Immature natural killer cell (primary cell): ENCODE measurements around the gene FNIP1. TPM values are rescaled to one million over a fixed set of nuclear protein-coding genes. Genes with fewer than 3 reads are reported as not detected.
"Not testable (repeated sequence)": the region's sequence is repeated elsewhere in the genome, so short reads cannot be mapped to it uniquely, and the experiment has no call there.

Source experiments
- DNase-seq, 3 donors: peaks; one replicate each; pipeline ENCODE4 v3.0.0; 2022; ENCODE audit warnings: mixed read lengths in 1 of 3
- H3K27ac Mint-ChIP-seq, 6 donors: one replicate each; pipeline ENCODE4 v1.8.0; 2020; ENCODE audit warnings: mixed read lengths in 6 of 6, mild to moderate bottlenecking in 5 of 6, inconsistent platforms in 4 of 6, moderate library complexity in 3 of 6
- H3K27me3 Mint-ChIP-seq, 3 donors: one replicate each; pipeline ENCODE4 v1.8.0; 2020 to 2021; ENCODE audit warnings: low read depth in 3 of 3, mild to moderate bottlenecking in 3 of 3, mixed read lengths in 3 of 3, moderate library complexity in 3 of 3, inconsistent platforms in 1 of 3
- H3K36me3 Mint-ChIP-seq, 3 donors: one replicate each; pipeline ENCODE4 v1.8.0; 2020; ENCODE audit warnings: mixed read lengths in 3 of 3, inconsistent platforms in 2 of 3, mild to moderate bottlenecking in 2 of 3
- H3K4me1 Mint-ChIP-seq, 2 donors: one replicate each; pipeline ENCODE4 v1.8.0; 2020; ENCODE audit warnings: inconsistent platforms in 2 of 2, mild to moderate bottlenecking in 2 of 2, mixed read lengths in 2 of 2, moderate library complexity in 1 of 2
- H3K4me3 Mint-ChIP-seq, 5 donors: one replicate each; pipeline ENCODE4 v1.8.0; 2020; ENCODE audit warnings: mild to moderate bottlenecking in 5 of 5, mixed read lengths in 5 of 5, inconsistent platforms in 3 of 5, moderate library complexity in 3 of 5
- H3K9me3 Mint-ChIP-seq, 6 donors: one replicate each; pipeline ENCODE4 v1.8.0; 2020; ENCODE audit warnings: mild to moderate bottlenecking in 6 of 6, mixed read lengths in 6 of 6, inconsistent platforms in 4 of 6, moderate library complexity in 3 of 6
- polyA plus RNA-seq, 3 donors: library from polyadenylated mRNA; unstranded; fragments of 300-500 nt; fragmentation: Illumina TruSeq; gene quantifications; one replicate each; pipeline ENCODE4 v1.2.3, GENCODE V29; 2021

FNIP1 gene
- polyA plus RNA-seq, 3 donors from 2014 or later: 11.3 to 21.9 (median 11.6) TPM

DNA sequence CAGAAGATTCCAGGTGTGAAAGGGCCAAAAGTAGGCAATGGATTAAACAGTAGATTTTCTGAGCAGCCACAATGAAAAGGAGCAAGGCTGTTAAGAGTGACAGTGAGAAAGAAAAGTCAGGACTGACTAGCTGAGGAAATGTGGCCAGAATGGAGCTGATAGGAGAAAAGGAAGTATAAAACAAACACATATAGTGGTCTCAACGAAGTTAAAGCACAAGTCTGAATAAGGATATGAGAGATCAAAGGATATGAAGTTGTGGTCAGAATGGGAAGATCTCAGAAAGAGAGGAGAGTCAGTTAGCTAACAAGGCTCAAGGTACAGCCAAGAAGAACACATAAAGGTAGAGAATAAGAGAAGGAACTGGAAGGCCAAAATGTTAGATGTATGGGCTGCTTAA, 39.9 kb downstream of the FNIP1 start:
- H3K27ac Mint-ChIP-seq: no peak overlapping the region
- peaks cover 0 to 5% (median 0%) of the 10 kb centered on the region in 3 donors for H3K27me3 Mint-ChIP-seq
- H3K4me1 Mint-ChIP-seq: peaks cover 15 to 36% of the 10 kb centered on the region in 2 donors
- no peak overlapping the region for H3K4me3 Mint-ChIP-seq
- H3K36me3 Mint-ChIP-seq: no peaks in the 10 kb centered on the region
- H3K9me3 Mint-ChIP-seq: no peaks in the 10 kb centered on the region
- DNase-seq: no peak

DNA sequence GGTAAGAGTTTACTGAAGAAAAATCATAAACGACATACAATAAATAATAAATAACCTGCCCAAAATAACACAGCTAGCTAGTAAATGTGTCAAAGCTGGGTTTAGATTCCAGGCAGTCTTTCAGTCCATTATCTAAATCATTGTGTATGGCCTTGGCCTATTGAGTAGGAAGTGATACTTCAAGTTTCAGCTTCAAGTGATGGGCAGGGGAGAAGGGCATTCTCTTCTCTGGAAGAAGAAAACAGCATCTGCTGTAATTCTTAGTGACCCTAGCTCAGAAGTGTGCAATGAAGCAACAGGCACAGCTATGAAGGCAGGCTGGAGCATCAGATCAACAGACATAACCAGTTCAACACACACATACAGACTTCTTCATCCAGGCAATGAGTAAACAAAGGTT, 42.5 kb downstream of the FNIP1 start:
- no peaks in the 10 kb centered on the region for H3K9me3 Mint-ChIP-seq
- no peak for DNase-seq
- peaks cover 31 to 34% of the 10 kb centered on the region in 2 donors for H3K4me1 Mint-ChIP-seq
- H3K36me3 Mint-ChIP-seq: no peaks in the 10 kb centered on the region
- no peak overlapping the region for H3K4me3 Mint-ChIP-seq
- H3K27ac Mint-ChIP-seq: peak overlapping the region in 1 of 6 donors; percentile 32
- H3K27me3 Mint-ChIP-seq: peaks cover 0 to 3% (median 0%) of the 10 kb centered on the region in 3 donors

DNA sequence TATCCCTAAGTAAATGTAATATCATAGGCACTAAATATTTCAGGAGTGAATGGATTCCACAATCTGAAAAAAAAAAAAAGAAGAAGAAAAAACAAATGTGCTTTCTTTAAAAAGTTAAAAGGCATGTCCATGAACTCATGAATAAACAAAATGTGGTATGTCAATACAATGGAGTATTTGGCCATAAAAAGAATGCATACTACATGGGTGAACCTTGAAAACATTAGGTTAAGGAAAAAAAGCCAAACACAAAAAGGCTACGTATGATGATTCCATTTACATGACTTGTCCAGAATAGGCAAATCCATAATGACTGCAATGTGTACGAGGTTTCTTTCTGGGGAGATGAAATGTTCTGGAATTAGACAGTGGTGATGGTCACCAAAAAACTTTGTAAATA, 45.3 kb downstream of the FNIP1 start:
- H3K27ac Mint-ChIP-seq: no peak overlapping the region

DNA sequence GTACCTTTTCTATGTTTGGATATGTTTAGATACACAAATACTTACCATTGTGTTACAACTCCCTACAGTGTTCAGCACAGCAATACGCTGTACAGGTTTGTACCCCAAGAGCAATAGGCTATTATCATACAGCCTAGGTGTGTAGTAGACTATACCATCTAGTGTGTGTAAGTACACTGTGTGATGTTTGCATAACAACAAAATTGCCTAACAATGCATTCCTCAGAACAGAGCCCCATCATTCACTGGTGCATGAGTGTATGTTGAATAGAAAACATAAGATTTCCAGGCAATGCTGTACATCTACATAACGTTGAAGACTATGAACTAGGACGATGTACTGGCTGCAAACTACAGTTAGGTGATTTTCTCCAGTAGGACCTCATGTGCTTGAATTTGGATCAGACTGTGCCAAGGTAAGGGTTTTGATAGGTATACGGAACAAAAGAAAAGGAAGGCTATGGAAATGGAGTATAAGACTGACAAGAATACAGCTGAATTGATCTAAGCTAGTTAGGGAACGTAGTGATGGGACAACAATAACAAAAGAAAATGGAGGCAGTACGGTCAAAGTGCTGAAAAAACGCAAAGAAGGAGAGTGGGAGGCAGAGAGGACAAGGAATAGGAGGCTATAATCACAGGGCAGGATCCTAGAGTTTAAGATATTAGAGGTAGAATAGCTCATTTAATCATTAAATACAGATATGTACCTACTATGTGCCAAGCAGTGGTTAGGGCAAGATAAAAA, 46.9 kb downstream of the FNIP1 start:
- peaks cover 37 to 69% of the 10 kb centered on the region in 2 donors for H3K4me1 Mint-ChIP-seq

More for the DNA sequence above, 45.3 kb downstream of the FNIP1 start:
- H3K4me1 Mint-ChIP-seq: peaks cover 39 to 58% of the 10 kb centered on the region in 2 donors
- H3K9me3 Mint-ChIP-seq: no peaks in the 10 kb centered on the region
- no peak for DNase-seq
- no peak overlapping the region for H3K4me3 Mint-ChIP-seq
- no peaks in the 10 kb centered on the region for H3K36me3 Mint-ChIP-seq
- H3K27me3 Mint-ChIP-seq: peaks cover 0 to 3% (median 0%) of the 10 kb centered on the region in 3 donors

DNA sequence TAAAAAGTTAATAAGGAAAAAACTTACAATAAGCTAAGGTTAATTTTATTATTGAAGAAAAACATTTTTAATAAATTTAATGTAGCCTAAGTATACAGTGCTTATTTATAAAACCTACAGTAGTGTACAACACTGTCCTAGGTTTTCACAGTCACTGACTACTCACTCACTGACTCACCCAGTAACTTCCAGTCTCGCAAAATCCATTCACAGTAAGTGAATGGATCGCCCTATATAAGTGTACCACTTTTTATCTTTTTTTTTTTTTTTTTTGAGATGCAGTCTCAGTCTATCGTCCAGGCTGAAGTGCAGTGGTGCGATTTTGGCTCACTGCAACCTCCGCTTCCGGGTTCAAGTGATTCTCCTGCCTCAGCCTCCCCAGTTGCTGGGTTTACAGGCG, 47.7 kb downstream of the FNIP1 start:
- H3K4me3 Mint-ChIP-seq: no peak overlapping the region
- peaks cover 3 to 4% (median 3%) of the 10 kb centered on the region in 3 donors for H3K36me3 Mint-ChIP-seq
- H3K27me3 Mint-ChIP-seq: no peaks in the 10 kb centered on the region
- no peak for DNase-seq
- H3K9me3 Mint-ChIP-seq: no peaks in the 10 kb centered on the region
- peaks cover 34 to 61% of the 10 kb centered on the region in 2 donors for H3K4me1 Mint-ChIP-seq
- no peak overlapping the region for H3K27ac Mint-ChIP-seq

More for the DNA sequence above, 46.9 kb downstream of the FNIP1 start:
- H3K9me3 Mint-ChIP-seq: no peaks in the 10 kb centered on the region
- peak overlapping the region in 1 of 6 donors; percentile 8 for H3K27ac Mint-ChIP-seq
- peaks cover 0 to 3% (median 0%) of the 10 kb centered on the region in 3 donors for H3K27me3 Mint-ChIP-seq
- DNase-seq: no peak
- no peak overlapping the region for H3K4me3 Mint-ChIP-seq
- H3K36me3 Mint-ChIP-seq: no peaks in the 10 kb centered on the region

DNA sequence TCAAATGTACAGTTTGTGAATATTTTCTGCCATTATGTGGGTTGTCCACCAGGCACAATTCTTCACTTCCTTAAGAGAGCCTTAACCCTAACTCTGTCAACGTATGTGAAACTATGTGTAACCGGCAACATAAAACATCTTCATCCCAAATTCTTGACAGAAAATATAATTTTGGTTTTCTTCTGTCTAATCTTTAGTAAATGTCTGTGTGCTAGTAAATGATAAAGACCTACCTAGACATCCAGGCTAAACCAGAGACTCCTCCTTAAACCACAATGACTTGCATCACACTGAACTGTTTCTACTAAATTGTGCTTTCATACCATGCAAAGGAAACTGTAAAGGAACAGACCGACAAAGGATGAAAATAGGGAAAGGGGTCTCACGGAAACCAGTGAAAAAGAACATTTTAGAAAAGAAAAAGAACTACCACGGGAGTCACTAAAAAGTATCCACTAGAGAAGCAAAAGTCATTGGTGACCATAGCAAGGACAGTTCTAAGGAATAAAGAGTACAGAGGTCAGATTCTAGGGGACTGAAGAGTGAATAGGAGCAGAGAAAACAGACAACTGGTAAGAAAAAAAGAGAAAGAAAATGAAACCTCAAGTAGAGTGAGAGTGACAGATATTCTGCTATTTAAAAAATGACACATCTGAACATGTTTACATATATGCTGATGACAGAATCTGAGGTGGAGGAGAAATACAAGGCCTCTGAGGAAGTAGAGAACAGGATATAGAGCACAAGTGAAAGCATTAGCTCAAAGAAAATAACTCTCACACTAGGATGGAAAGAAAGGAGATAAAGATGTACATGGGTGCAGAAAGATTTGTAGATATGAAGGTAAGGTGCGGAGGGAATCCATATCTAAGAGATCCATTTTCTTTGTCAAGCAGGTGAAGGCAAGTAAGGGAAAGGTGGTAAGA, 49.4 kb downstream of the FNIP1 start:
- Mint-ChIP-seq H3K36me3 (peaks cover 11 to 14% (median 12%) of the 10 kb centered on the region in 3 donors), H3K27ac (peak overlapping the region; percentile 58 to 82 (median 74)), H3K27me3 (no peaks in the 10 kb centered on the region), H3K4me3 (peak overlapping the region; percentile 12 to 51 (median 23)), H3K4me1 (peaks cover 30 to 55% of the 10 kb centered on the region in 2 donors), H3K9me3 (no peaks in the 10 kb centered on the region)
- peak in 1 of 3 donors; percentile 1 for DNase-seq

DNA sequence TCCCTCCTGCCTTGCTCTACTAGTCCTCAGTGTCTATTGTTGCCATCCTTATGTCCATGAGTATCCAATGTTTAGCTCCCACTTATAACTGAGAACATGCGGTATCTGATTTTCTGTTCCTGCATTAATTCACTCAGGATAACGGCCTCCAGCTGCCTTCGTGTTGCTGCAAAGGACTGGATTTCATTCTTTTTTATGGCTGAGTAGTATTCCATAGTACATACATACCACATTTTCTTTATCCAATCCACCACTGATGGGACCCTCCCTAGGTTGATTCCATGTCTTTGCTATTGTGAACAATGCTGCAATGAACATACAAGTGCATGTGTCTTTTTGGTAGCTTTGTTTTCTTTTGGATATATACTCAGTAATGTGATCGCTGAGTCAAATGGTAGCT, 50.4 kb downstream of the FNIP1 start:
- peak overlapping the region in 1 of 6 donors; percentile 67 for H3K27ac Mint-ChIP-seq
- H3K36me3 Mint-ChIP-seq: peaks cover 11 to 14% (median 12%) of the 10 kb centered on the region in 3 donors
- H3K4me1 Mint-ChIP-seq: peaks cover 28 to 51% of the 10 kb centered on the region in 2 donors
- DNase-seq: no peak
- no peaks in the 10 kb centered on the region for H3K9me3 Mint-ChIP-seq
- H3K4me3 Mint-ChIP-seq: no peak overlapping the region
- no peaks in the 10 kb centered on the region for H3K27me3 Mint-ChIP-seq

DNA sequence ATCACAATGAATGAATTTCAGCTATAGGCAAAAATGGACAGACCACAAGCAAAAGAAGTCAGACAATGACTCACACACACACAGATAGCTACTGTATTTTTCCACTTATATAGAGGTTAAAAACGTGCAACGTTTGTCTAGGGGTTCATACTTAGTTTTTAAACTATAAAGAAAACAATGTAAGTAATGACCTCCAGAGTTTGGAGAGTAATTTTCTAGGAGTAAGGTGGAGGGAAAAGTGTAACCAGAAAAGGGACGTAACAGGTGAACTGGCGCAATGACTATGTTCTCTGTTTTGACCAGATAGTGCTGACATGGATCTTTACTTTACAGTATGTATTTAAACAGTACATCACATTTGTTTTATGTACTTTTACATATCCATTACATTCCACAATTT, 51.1 kb downstream of the FNIP1 start:
- peak overlapping the region in 3 of 6 donors; percentile 25 to 35 (median 33) for H3K27ac Mint-ChIP-seq
- DNase-seq: no peak
- peaks cover 28 to 44% of the 10 kb centered on the region in 2 donors for H3K4me1 Mint-ChIP-seq
- H3K36me3 Mint-ChIP-seq: peaks cover 12 to 14% (median 14%) of the 10 kb centered on the region in 3 donors
- H3K9me3 Mint-ChIP-seq: no peaks in the 10 kb centered on the region
- no peak overlapping the region for H3K4me3 Mint-ChIP-seq
- no peaks in the 10 kb centered on the region for H3K27me3 Mint-ChIP-seq

DNA sequence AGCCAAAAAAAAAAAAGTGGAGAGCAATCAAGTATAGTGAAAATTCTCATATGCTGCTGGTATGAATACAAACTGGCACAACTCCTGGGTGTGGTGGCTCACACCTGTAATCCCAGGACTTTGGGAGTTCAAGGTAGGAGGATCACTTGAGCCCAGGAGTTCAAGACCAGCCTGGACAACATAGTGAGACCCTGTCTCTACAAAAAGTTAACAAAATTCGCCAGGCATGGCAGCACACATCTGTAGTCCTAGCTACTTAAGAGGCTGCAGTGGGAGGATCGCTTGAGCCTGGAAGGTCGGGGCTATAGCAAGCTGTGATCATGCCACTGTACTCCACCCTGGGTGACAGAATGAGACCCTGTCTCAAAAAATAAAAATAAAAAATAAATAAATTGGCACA, 51.7 kb downstream of the FNIP1 start:
- peaks cover 28 to 43% of the 10 kb centered on the region in 2 donors for H3K4me1 Mint-ChIP-seq
- no peak overlapping the region for H3K4me3 Mint-ChIP-seq
- no peak for DNase-seq
- no peaks in the 10 kb centered on the region for H3K27me3 Mint-ChIP-seq
- peaks cover 17 to 19% (median 17%) of the 10 kb centered on the region in 3 donors for H3K36me3 Mint-ChIP-seq
- H3K27ac Mint-ChIP-seq: no peak overlapping the region
- H3K9me3 Mint-ChIP-seq: no peaks in the 10 kb centered on the region

DNA sequence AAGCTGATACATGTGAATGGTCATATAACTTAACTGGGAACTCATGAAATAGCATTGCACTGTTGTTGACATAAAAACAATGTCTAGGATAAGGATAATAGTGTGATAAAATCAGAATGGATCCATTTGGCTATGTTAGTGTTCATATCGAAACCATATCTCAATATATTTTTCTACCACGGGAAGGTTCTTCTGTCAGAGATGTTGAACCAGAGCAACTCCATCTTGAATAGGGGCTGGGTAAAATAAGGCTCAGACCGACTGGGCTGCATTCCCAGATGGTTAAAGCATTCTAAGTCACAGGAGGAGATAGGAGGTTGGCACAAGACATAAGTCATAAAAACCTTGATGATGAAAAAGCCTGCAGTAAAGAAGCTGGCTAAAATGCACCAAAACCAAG, 56.3 kb downstream of the FNIP1 start:
- no peaks in the 10 kb centered on the region for H3K27me3 Mint-ChIP-seq
- no peak for DNase-seq
- no peaks in the 10 kb centered on the region for H3K9me3 Mint-ChIP-seq
- H3K4me1 Mint-ChIP-seq: peaks cover 3 to 9% of the 10 kb centered on the region in 2 donors
- no peak overlapping the region for H3K4me3 Mint-ChIP-seq
- H3K36me3 Mint-ChIP-seq: peaks cover 21 to 34% (median 27%) of the 10 kb centered on the region in 3 donors
- no peak overlapping the region for H3K27ac Mint-ChIP-seq

DNA sequence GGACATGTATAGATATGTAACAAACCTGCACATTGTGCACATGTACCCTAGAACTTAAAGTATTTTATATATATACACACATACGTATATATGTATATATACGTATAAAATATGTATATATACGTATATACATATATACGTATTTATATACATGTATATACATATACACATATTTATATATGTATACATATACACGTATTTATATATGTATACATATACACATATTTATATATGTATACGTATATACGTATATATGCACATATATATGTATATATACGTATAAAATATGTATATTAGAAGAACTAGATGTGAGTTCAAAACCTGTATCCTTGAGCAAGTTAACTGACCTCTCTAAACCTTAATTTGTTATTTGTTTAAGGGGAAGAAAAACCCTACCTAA, 61.4 kb downstream of the FNIP1 start:
- no peak overlapping the region for H3K27ac Mint-ChIP-seq
- no peaks in the 10 kb centered on the region for H3K9me3 Mint-ChIP-seq

DNA sequence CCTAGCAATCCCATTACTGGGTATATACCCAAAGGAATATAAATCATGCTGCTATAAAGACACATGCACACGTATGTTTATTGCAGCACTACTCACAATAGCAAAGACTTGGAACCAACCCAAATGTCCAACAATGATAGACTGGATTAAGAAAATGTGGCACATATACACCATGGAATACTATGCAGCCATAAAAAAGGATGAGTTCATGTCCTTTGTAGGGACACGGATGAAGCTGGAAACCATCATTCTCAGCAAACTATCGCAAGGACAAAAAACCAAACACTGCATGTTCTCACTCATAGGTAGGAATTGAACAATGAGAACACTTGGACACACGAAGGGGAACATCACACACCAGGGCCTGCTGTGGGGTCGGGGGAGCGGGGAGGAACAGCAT, 61.9 kb downstream of the FNIP1 start:
- not testable (repeated sequence) for H3K4me1 Mint-ChIP-seq, H3K27me3 Mint-ChIP-seq, H3K9me3 Mint-ChIP-seq, H3K27ac Mint-ChIP-seq, DNase-seq, H3K4me3 Mint-ChIP-seq
- H3K36me3 Mint-ChIP-seq: peaks cover 9 to 23% (median 20%) of the 10 kb centered on the region in 3 donors

More for the DNA sequence above, 61.4 kb downstream of the FNIP1 start:
- Mint-ChIP-seq H3K4me1 (peaks cover 0 to 6% of the 10 kb centered on the region in 2 donors), H3K27me3 (peaks cover 0 to 2% (median 2%) of the 10 kb centered on the region in 3 donors), H3K4me3 (no peak overlapping the region), H3K36me3 (peaks cover 10 to 23% (median 22%) of the 10 kb centered on the region in 3 donors)
- no peak for DNase-seq

DNA sequence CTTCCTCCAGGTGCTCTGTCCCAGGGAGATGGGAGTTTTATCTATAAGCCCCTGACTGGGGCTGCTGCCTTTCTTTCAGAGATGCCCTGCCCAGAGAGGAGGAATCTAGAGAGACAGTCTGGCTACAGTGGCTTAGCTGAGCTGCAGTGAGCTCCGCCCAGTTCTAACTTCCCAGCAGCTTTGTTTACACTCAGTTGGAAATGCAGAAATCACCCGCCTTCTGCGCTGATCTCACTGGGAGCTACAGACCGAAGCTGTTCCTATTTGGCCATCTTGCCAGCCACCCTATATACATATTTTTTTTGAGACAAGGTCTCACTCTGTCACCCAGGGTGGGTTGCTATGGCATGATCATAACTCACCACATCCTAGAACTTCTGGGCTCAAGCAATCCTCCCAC, 67.5 kb downstream of the FNIP1 start:
- H3K27ac Mint-ChIP-seq, H3K27me3 Mint-ChIP-seq, DNase-seq, H3K4me3 Mint-ChIP-seq, H3K4me1 Mint-ChIP-seq, H3K9me3 Mint-ChIP-seq: not testable (repeated sequence)
- H3K36me3 Mint-ChIP-seq: peaks cover 9 to 51% (median 33%) of the 10 kb centered on the region in 3 donors

DNA sequence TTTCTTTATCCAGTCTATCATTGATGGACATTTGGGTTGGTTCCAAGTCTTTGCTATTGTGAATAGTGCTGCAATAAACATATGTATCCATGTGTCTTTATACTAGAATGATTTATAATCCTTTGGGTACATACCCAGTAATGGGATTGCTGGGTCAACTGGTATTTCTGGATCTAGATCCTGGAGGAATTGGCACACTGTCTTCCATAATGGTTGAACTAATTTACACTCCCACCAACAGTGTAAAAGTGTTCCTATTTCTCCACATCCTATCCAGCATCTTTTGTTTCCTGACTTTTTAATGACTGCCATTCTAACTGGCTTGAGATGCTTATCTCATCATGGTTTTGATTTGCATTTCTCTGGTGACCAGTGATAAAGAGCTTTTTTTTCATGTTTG, 72.7 kb downstream of the FNIP1 start:
- H3K36me3 Mint-ChIP-seq: peaks cover 4 to 41% (median 30%) of the 10 kb centered on the region in 3 donors
- peak overlapping the region in 1 of 6 donors; percentile 4 for H3K27ac Mint-ChIP-seq
- H3K4me3 Mint-ChIP-seq, H3K27me3 Mint-ChIP-seq, DNase-seq, H3K9me3 Mint-ChIP-seq: not testable (repeated sequence)
- peaks cover 3 to 19% of the 10 kb centered on the region in 2 donors for H3K4me1 Mint-ChIP-seq
